Endothelial cell of umbilical vein (primary cell): ENCODE results near the gene PTGFRN. TPM values are rescaled to one million over a fixed set of nuclear protein-coding genes. Genes with fewer than 3 reads are reported as not detected.

ENCODE experiments used
- BruUV-seq: library from RNA; stranded (reverse); fragments of 400-500 nt; replicated peaks from 2 replicates; lab custom pipeline; 2021; lab: Mats Ljungman, UMichigan
- CTCF ChIA-PET: fragments of 300-600, 350-600 bp; sonication (Branson Sonifier 250); formaldehyde crosslinking; loops from one replicate; lab custom pipeline; 2021; ENCODE audit warnings: antibody characterized with exemption, inconsistent platforms; lab: Charles Lee
- POLR2A ChIA-PET: fragments of 300-600, 350-600 bp; sonication (Branson Sonifier 250); formaldehyde crosslinking; loops from one replicate; lab custom pipeline; 2021; ENCODE audit warnings: antibody characterized with exemption, inconsistent platforms; lab: Charles Lee
- DNase-seq: peaks from one replicate; pipeline ENCODE4 v3.0.0-alpha.2; 2011; ENCODE audit warnings: low read depth, low spot score
- FAIRE-seq: peaks from 2 replicates; lab custom pipeline; 2011; peaks lifted over from hg19 to GRCh38; lab: Jason Lieb, UNC
- H2AFZ ChIP-seq: 2 replicates; pipeline ENCODE4 v1.6.0; 2012; ENCODE audit warnings: low read depth, low read length, control low read depth, inconsistent platforms
- H3K27ac ChIP-seq: 2 replicates; pipeline ENCODE4 v1.5.1; 2011; ENCODE audit warnings: low read depth, mild to moderate bottlenecking, control low read depth, low read length, moderate library complexity; ENCODE audit not compliant: insufficient read depth
- H3K27me3 ChIP-seq, 2 experiments: 2 replicates each; pipeline versions ENCODE4 v1.6.0 to v1.6.1; 2011; ENCODE audit warnings: low read length in 2 of 2, mixed read lengths in 1 of 2; ENCODE audit not compliant: control insufficient read depth in 2 of 2, insufficient read depth in 2 of 2
- H3K36me3 ChIP-seq, 2 experiments: 2 replicates in 1 of 2; 3 replicates in 1 of 2; pipeline ENCODE4 v1.5.1; 2011; ENCODE audit warnings: low read length in 2 of 2, mild to moderate bottlenecking in 1 of 2, moderate library complexity in 1 of 2; ENCODE audit not compliant: control insufficient read depth in 2 of 2, insufficient read depth in 2 of 2; ENCODE audit errors: extremely low read depth in 1 of 2
- H3K4me1 ChIP-seq: 3 replicates; pipeline ENCODE4 v1.5.1; 2011; ENCODE audit warnings: mild to moderate bottlenecking, low read length; ENCODE audit not compliant: control insufficient read depth, insufficient read depth; ENCODE audit errors: extremely low read depth
- H3K4me2 ChIP-seq: 2 replicates; pipeline ENCODE4 v1.6.1; 2011; ENCODE audit warnings: low read length, control low read depth, mixed read lengths; ENCODE audit not compliant: insufficient read depth
- H3K4me3 ChIP-seq, 3 experiments: fragments of 200-600 bp in 1 of 3; sonication (generic), shearing (Covaris generic) in 1 of 3; replicated peaks in 1 of 3; 2 replicates each; pipeline ENCODE4 v1.5.1; 2011 to 2016; ENCODE audit warnings: control low read depth in 3 of 3, low read length in 3 of 3, mild to moderate bottlenecking in 2 of 3, inconsistent platforms in 1 of 3, low read depth in 1 of 3, moderate library complexity in 1 of 3; ENCODE audit not compliant: insufficient read depth in 1 of 3
- H3K79me2 ChIP-seq: 2 replicates; pipeline ENCODE4 v1.6.0; 2012; ENCODE audit warnings: low read length, inconsistent platforms; ENCODE audit not compliant: control insufficient read depth, insufficient read depth
- H3K9ac ChIP-seq: replicated peaks from 2 replicates; pipeline ENCODE3; 2011; ENCODE audit warnings: low read length, control low read depth; ENCODE audit not compliant: insufficient read depth; ENCODE audit errors: extremely low read depth
- H3K9me1 ChIP-seq: replicated peaks from 3 replicates; pipeline ENCODE4 v1.6.0; 2011; ENCODE audit warnings: mild to moderate bottlenecking, low read length; ENCODE audit not compliant: control insufficient read depth, insufficient read depth; ENCODE audit errors: extremely low read depth
- H3K9me3 ChIP-seq: replicated peaks from 2 replicates; pipeline ENCODE4 v1.5.1; 2012; ENCODE audit warnings: low read length, inconsistent platforms; ENCODE audit not compliant: control insufficient read depth, insufficient read depth
- H4K20me1 ChIP-seq: replicated peaks from 2 replicates; pipeline ENCODE3; 2011; ENCODE audit warnings: mild to moderate bottlenecking, low read length; ENCODE audit not compliant: control insufficient read depth, insufficient read depth; ENCODE audit errors: extremely low read depth
- CTCF ChIP-seq, 2 donors: IDR thresholded peaks; 1 replicate in 1 of 2; 2 replicates in 1 of 2; pipeline ENCODE4 v1.5.1; 2011; ENCODE audit warnings: low read length in 2 of 2, mild to moderate bottlenecking in 2 of 2, moderate library complexity in 2 of 2, control low read depth in 1 of 2, inconsistent platforms in 1 of 2, low read depth in 1 of 2; ENCODE audit not compliant: insufficient read depth in 1 of 2; ENCODE audit errors: extremely low read depth in 1 of 2
- EZH2 ChIP-seq: IDR thresholded peaks from 2 replicates; pipeline ENCODE4 v1.6.1; 2012; ENCODE audit warnings: borderline replicate concordance, low read depth, mild to moderate bottlenecking, moderate library complexity, low read length, inconsistent platforms; ENCODE audit not compliant: severe bottlenecking
- FOS ChIP-seq: IDR thresholded peaks from 2 replicates; pipeline ENCODE4 v1.6.1; 2011; ENCODE audit warnings: mild to moderate bottlenecking, low read length, moderate library complexity, borderline replicate concordance; ENCODE audit not compliant: insufficient read depth
- GATA2 ChIP-seq: IDR thresholded peaks from 2 replicates; pipeline ENCODE4 v1.7.0; 2011; ENCODE audit warnings: low read depth, mild to moderate bottlenecking, moderate library complexity, mixed read lengths, low read length; ENCODE audit not compliant: insufficient read length, insufficient read depth
- JUN ChIP-seq: IDR thresholded peaks from 2 replicates; pipeline ENCODE4 v1.6.1; 2011; ENCODE audit warnings: borderline replicate concordance, low read depth; ENCODE audit not compliant: insufficient read length, insufficient read depth
- MAX ChIP-seq: IDR thresholded peaks from 2 replicates; pipeline ENCODE4 v1.6.1; 2011; ENCODE audit not compliant: insufficient read depth, insufficient read length
- MYC ChIP-seq: IDR thresholded peaks from one replicate; pipeline ENCODE4 v1.6.1; 2011; ENCODE audit warnings: mild to moderate bottlenecking, low read depth, low read length
- POLR2A ChIP-seq: IDR thresholded peaks from 2 replicates; pipeline ENCODE4 v1.6.1; 2012; ENCODE audit warnings: low read depth, mild to moderate bottlenecking, control low read depth, low read length
- POLR2AphosphoS5 ChIP-seq: IDR thresholded peaks from 2 replicates; pipeline ENCODE4 v1.6.1; 2012; ENCODE audit warnings: low read depth, mild to moderate bottlenecking, control low read depth, low read length, moderate library complexity; ENCODE audit not compliant: insufficient read depth
- dilution Hi-C: fragments of 300-500 bp; cut with MboI; formaldehyde crosslinking; loops from one replicate; pipeline ENCODE4 v1.15.0; 2019; ENCODE audit warnings: low sequenced_read_pairs; ENCODE audit not compliant: extremely low pct_ligation_motif_present
- intact Hi-C: fragments of 100-400 bp; cut with micrococcal nuclease; formaldehyde crosslinking; loops from one replicate; pipeline ENCODE4 v1.10.0; 2022
- polyA plus RNA-seq, 4 experiments: library from polyadenylated mRNA; depleted of rRNA in 3 of 4; stranded (reverse) in 3 of 4; unstranded in 1 of 4; fragments of >200 nt; gene quantifications; 2 replicates each; pipeline versions ENCODE4 v1.2.1 to v1.2.3, GENCODE V29; 2011 to 2012; ENCODE audit warnings: missing spikeins in 1 of 4
- total RNA-seq: library from RNA; stranded (reverse); gene quantifications from 2 replicates; pipeline ENCODE4 v1.2.3, GENCODE V29; 2021

Gene PTGFRN
- total and polyA plus RNA-seq, 2 donors (not counting 3 experiments of a cell fraction or from before 2014, with no cell fraction given) = 39.6 to 60.7 TPM

DNA sequence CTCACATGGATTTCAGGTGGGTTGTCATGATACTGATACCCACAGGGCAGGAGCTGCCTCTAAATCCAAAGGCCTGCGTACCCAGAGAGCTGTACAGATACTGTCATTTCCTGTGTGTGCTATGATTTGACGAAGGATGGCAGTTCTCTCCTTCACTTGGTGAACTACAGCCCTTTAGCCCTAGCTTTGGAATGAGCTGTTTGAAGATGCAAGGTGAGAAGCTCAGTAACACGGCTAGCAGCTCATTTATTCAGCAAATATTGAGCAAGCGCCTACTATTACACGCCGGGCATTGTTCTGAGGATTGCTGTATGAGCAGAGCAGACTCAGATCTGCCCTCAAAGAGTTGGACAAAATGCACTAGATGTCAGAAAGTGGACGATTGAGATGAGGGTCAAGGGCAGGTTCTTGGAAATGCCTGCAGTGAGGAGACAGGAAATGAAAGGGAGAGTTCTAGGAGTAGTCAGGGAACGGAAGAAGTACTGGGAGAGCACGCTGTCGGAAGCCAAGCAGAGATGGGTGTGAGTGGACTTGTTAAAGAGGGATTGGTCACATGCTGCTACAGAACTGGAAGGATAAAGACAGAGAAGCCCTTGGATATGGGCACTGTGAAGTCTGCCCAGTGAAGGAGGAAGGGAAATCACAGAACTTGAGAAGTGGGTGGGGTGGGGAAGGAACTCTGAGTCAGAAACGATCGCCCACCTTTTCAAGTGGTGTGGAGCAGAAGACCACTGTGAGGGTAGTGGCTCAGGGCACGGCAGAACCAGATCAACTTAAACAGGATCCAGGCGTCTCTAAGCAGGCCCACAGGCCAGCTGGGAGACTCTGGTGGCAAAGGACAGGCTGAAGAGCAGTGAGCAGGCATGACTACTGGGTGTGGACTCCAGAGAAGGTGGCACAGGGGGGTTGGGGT is 7.1 kb downstream of the PTGFRN start:
- peak; percentile 72 for FAIRE-seq

More for the DNA sequence above, 7.1 kb downstream of the PTGFRN start:
- TF ChIP-seq FOS = no peak
- no peak for TF ChIP-seq GATA2
- no peak for TF ChIP-seq MAX
- no peak for TF ChIP-seq JUN
- TF ChIP-seq CTCF (IDR thresholded peaks at IDR 0.05; ENCODE audit: extremely low read depth in 1 of 2, insufficient read depth in 1 of 2, low read depth in 1 of 2, low read length in 2 of 2) = no peak
- no peak for TF ChIP-seq EZH2
- TF ChIP-seq POLR2A = no peak
- no peak for TF ChIP-seq POLR2AphosphoS5
- TF ChIP-seq MYC = no peak
- ChIA-PET POLR2A (no interaction called here), CTCF (interaction anchor here (1.2 to 1.3 kb wide), 2 partner anchors 152 to 179 kb away, joined by 4 to 5 read pairs; no protein-coding TSS in a partner anchor)
- Histone ChIP-seq H3K4me1 (peaks cover 6% of the 10 kb centered on the region), H3K27ac (no peak overlapping the region), H3K79me2 (no peaks in the 10 kb centered on the region), H2AFZ (peak overlapping the region; percentile 76), H3K9ac (no peak overlapping the region), H3K9me3 (no peaks in the 10 kb centered on the region), H3K36me3 (no peaks in the 10 kb centered on the region), H4K20me1 (no peaks in the 10 kb centered on the region), H3K4me3 (no peak overlapping the region), H3K4me2 (peak overlapping the region; percentile 2), H3K27me3 (no peaks in the 10 kb centered on the region), H3K9me1 (no peaks in the 10 kb centered on the region)
- intact Hi-C loops = loop anchor here (5.0 kb wide), 1 partner anchor 126 kb away; no protein-coding TSS in a partner anchor
- DNase-seq = peak; percentile 21
- dilution Hi-C loops = no loop called here
- no TSS peak for BruUV-seq
